Bronchial epithelial cell (primary cell): ENCODE data around the gene PKP1. TPM values are rescaled to one million over a fixed set of nuclear protein-coding genes. Genes with fewer than 3 reads are reported as not detected.

Experiments used
- DNase-seq: peaks from one replicate; pipeline ENCODE4 v3.0.0-alpha.2; 2010; ENCODE audit warnings: low read depth
- FAIRE-seq: peaks from 2 replicates; lab custom pipeline; 2011; peaks lifted over from hg19 to GRCh38; lab: Jason Lieb, UNC
- H3K27me3 ChIP-seq: 2 replicates; pipeline ENCODE4 v1.5.1; 2011; ENCODE audit warnings: low read length; ENCODE audit not compliant: control insufficient read depth, insufficient read depth
- H3K36me3 ChIP-seq: 2 replicates; pipeline ENCODE4 v1.5.1; 2011; ENCODE audit warnings: low read length; ENCODE audit not compliant: control insufficient read depth, insufficient read depth
- H3K4me3 ChIP-seq: 2 replicates; pipeline ENCODE4 v1.5.1; 2011; ENCODE audit warnings: mild to moderate bottlenecking, low read depth, low read length, control low read depth
- total RNA-seq: library from RNA; depleted of rRNA; stranded (reverse); fragments of >200 nt; gene quantifications from 2 replicates; pipeline ENCODE4 v1.2.1, GENCODE V29; 2014
- TF ChIP-seq, protein P1 (sequence below): IDR thresholded peaks from 2 replicates; pipeline ENCODE4 v1.5.1; 2011; ENCODE audit warnings: mild to moderate bottlenecking, moderate library complexity, low read length, control low read depth, inconsistent platforms; ENCODE audit not compliant: insufficient read depth, severe bottlenecking

The PKP1 gene
- total RNA-seq, 1 donor from 2014 or later: 117 TPM

DNA sequence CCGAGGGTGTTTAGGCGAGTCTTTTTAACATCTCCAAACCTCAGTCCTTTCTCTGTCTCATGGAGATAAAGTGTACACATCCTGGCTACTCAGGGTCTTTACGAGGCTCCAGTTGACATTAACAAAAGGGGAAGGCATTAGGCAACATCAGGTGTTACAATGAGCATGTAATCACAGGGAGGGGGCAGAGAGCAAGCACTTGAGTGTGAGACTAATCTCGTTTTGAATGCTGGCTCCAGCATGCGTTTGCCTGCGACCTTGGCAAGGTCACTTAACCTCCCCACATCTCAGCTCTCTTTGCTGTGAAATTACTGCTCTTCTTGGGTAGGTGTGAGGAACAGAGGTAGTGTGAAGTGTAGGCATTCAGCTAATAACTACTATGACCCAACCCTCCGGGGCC, 91.1 kb downstream of the PKP1 start:
- DNase-seq (no peak), FAIRE-seq (peak; percentile 43)
- Histone ChIP-seq H3K36me3 (no peaks in the 10 kb centered on the region), H3K27me3 (peaks cover 27% of the 10 kb centered on the region), H3K4me3 (no peak overlapping the region)
- TF ChIP-seq, protein P1, sequence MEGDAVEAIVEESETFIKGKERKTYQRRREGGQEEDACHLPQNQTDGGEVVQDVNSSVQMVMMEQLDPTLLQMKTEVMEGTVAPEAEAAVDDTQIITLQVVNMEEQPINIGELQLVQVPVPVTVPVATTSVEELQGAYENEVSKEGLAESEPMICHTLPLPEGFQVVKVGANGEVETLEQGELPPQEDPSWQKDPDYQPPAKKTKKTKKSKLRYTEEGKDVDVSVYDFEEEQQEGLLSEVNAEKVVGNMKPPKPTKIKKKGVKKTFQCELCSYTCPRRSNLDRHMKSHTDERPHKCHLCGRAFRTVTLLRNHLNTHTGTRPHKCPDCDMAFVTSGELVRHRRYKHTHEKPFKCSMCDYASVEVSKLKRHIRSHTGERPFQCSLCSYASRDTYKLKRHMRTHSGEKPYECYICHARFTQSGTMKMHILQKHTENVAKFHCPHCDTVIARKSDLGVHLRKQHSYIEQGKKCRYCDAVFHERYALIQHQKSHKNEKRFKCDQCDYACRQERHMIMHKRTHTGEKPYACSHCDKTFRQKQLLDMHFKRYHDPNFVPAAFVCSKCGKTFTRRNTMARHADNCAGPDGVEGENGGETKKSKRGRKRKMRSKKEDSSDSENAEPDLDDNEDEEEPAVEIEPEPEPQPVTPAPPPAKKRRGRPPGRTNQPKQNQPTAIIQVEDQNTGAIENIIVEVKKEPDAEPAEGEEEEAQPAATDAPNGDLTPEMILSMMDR: no peak

DNA sequence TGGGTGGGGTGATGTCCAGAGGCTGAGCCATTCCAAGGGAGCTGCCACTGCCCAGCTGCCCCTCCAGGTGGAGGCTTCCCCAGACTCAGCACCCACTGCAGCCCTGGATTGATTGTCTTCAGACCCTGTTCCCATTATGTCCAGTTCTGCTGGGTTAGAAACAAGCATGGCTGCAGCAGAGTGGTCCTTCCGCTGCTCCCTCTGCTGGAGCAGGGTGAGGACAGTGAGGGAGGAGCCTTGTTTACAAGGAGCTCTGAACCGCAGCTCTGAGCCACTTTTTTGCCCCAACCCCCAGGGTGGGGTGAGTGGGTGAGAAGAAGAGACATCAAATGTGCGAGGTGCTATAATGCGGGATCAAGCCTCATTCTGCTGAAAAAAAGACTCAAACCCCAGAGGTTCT, 91.9 kb downstream of the PKP1 start:
- FAIRE-seq (no peak), DNase-seq (no peak)
- peaks cover 24% of the 10 kb centered on the region for H3K27me3 ChIP-seq

DNA sequence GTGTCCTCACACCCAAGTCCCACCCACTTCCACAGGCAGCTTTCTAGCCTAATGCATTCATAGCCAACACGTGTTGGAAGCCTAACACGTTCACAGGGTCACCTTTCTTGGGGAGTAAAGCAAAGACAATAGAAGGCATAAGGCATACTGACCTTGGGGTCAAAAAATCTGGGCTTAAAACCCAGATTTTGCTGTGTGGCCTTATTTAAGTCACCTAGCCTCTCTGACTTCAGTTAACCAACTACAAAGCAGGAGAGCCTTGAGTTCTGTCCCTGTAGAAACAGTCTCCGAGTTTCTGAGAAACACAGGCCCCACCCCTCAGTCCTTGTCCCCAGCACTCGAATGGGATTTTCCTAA, 92.8 kb downstream of the PKP1 start:
- TF ChIP-seq, protein P1: no peak
- Histone ChIP-seq H3K36me3 (no peaks in the 10 kb centered on the region), H3K4me3 (no peak overlapping the region), H3K27me3 (peaks cover 24% of the 10 kb centered on the region)
- FAIRE-seq (peak; percentile 18), DNase-seq (no peak)

More for the DNA sequence above, 91.9 kb downstream of the PKP1 start:
- H3K36me3 ChIP-seq: no peaks in the 10 kb centered on the region
- TF ChIP-seq, protein P1: peak; percentile 15
- no peak overlapping the region for H3K4me3 ChIP-seq

DNA sequence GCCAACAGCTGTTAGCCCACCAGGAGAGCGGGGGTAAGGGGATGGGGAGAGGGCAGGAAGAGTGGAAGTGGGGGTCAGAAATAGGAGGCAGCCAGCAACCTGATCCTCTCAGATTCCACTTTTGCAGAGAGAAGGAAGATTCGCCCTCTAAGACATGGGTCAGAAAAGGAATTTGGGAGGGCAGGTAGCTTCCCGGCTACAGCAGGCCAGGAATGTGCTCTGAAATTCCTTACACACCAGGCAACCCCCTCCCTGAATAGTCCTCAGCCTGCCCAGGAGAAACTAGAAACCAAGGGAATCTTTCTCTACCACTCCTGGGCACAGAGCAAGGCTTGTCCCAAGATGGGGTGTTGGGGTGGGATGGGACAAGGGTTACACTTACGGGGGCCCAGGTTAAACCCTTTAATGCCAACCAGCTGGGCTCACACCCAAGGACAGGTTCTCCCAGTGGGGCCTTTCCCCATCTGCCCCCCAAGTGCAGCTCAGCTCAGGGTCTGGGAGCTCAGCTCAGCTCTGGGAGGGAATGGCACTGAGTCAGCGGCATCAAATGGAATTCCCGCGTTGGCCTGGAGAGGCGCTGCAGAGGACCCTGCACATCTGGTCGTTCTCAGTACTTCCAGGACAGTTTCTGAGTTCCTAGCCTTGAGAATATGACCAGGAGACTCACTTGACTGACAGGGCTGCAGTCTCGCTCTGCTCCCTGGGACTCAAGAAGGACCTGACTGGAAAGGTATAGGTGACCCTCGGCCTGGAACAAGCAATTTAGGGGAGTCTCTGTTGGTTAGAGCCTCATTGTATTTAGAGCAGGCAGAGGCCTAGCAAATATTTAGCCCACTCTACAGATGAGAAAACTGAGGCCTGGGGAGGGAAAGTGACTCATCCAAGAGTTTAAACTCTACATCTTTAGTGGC, 93.4 kb downstream of the PKP1 start:
- peak; percentile 23 for FAIRE-seq
- Histone ChIP-seq H3K27me3 (peaks cover 24% of the 10 kb centered on the region), H3K36me3 (peaks cover under 1% of the 10 kb centered on the region), H3K4me3 (no peak overlapping the region)
- TF ChIP-seq, protein P1: peak; percentile 81
- peak; percentile 64 for DNase-seq

DNA sequence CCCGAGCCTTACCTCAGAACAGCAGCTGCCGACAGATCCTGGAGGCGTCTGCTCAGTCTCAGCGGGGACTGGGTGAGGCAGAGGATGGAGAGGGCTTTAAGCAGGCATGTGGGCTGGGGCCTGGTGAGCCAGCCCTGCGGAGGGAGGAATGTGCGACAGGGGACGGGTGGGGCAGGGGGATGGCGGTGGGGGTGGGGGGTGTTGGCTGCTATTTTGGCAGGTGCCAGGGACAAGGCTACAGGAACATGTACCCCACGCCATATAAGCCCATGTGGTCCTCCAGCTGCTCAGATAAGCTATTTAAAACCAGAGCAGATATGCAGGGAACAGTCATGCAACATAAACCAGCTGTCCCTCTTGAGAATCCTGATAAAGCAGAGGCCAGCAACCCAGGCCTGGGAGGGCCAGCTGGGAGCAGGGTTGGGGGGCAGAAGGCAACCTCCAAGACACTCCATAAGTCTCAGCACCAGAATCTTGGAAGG, 94.3 kb downstream of the PKP1 start, which contains the start of gene TNNT2:
Gene TNNT2 (minus strand): TSS at position 70 of the 482 bp plus-strand sequence. CDS start 4,426 bp downstream, outside the sequence.
- peaks cover 16% of the 10 kb centered on the region for H3K27me3 ChIP-seq
- peaks cover 4% of the 10 kb centered on the region for H3K36me3 ChIP-seq
- TF ChIP-seq, protein P1: no peak
- FAIRE-seq (no peak), DNase-seq (no peak)
- no peak within 1 kb of the TSS for H3K4me3 ChIP-seq
